Right atrium auricular region (tissue), 2 donors: Measurements from ENCODE around the gene NDUFB2. TPM values are rescaled to one million over a fixed set of nuclear protein-coding genes. Genes with fewer than 3 reads are reported as not detected.

Experiments used
- DNase-seq: peaks from one replicate; pipeline ENCODE4 v3.0.0-alpha.2; 2019; ENCODE audit warnings: low spot score
- H3K27ac ChIP-seq, 2 donors: fragments of 200-600 bp; sonication (generic); 1 replicate in 1 of 2; 2 replicates in 1 of 2; pipeline ENCODE4 v1.5.1; 2016 to 2019
- H3K27me3 ChIP-seq, 2 donors: fragments of 200-600 bp; sonication (generic); one replicate each; pipeline versions ENCODE4 v1.5.1 to v1.6.0; 2017 to 2019
- H3K36me3 ChIP-seq: fragments of 200-600 bp; sonication (generic); one replicate; pipeline ENCODE4 v1.5.1; 2016
- H3K4me1 ChIP-seq, 2 donors: fragments of 200-600 bp; sonication (generic); one replicate each; pipeline versions ENCODE4 v1.5.1 to v1.6.0; 2017 to 2019
- H3K4me3 ChIP-seq, 2 donors: fragments of 200-600 bp; sonication (generic); 1 replicate in 1 of 2; 2 replicates in 1 of 2; pipeline ENCODE4 v1.5.1; 2017 to 2019; ENCODE audit warnings: mild to moderate bottlenecking in 1 of 2, moderate library complexity in 1 of 2
- H3K9me3 ChIP-seq, 2 donors: fragments of 200-600 bp; sonication (generic); one replicate each; pipeline ENCODE4 v1.5.1; 2019
- CTCF ChIP-seq, 2 donors: fragments of 200-600 bp; sonication (generic); IDR thresholded peaks; one replicate each; pipeline ENCODE4 v1.5.1; 2019; ENCODE audit warnings: antibody characterized with exemption in 2 of 2
- total RNA-seq, 2 donors: library from RNA; depleted of rRNA; stranded (reverse); fragments of >200 nt; gene quantifications; one replicate each; pipeline ENCODE4 v1.1.0, GENCODE V29; 2016

The NDUFB2 gene
- total RNA-seq, 2 donors from 2014 or later = 397 to 767 TPM

- Histone ChIP-seq H3K27ac (no peak overlapping the region), H3K4me3 (no peak overlapping the region), H3K36me3 (peaks cover 23% of the 10 kb centered on the region), H3K4me1 (peaks cover 0 to 17% of the 10 kb centered on the region in 2 donors), H3K9me3 (no peaks in the 10 kb centered on the region), H3K27me3 (no peaks in the 10 kb centered on the region)
- TF ChIP-seq CTCF (IDR thresholded peaks at IDR 0.05) = no peak
- DNase-seq = no peak
These were observed 18.3 kb upstream of the NDUFB2 start for GRCh38 chr7:140678081-140678815.

- Histone ChIP-seq H3K4me1 (peaks cover 0 to 13% of the 10 kb centered on the region in 2 donors), H3K27me3 (no peaks in the 10 kb centered on the region), H3K36me3 (peaks cover 23% of the 10 kb centered on the region), H3K27ac (no peak overlapping the region), H3K9me3 (no peaks in the 10 kb centered on the region), H3K4me3 (no peak overlapping the region)
- TF ChIP-seq CTCF (IDR thresholded peaks at IDR 0.05) = no peak
- no peak for DNase-seq
These were observed 17.7 kb upstream of the NDUFB2 start for GRCh38 chr7:140678816-140679130.

- Histone ChIP-seq H3K27ac (no peak overlapping the region), H3K4me1 (peaks cover 0 to 9% of the 10 kb centered on the region in 2 donors), H3K36me3 (peaks cover 23% of the 10 kb centered on the region), H3K4me3 (no peak overlapping the region), H3K27me3 (no peaks in the 10 kb centered on the region), H3K9me3 (no peaks in the 10 kb centered on the region)
- TF ChIP-seq CTCF (IDR thresholded peaks at IDR 0.05) = no peak
- DNase-seq = no peak
These were observed 17.3 kb upstream of the NDUFB2 start for GRCh38 chr7:140679186-140679585.

- Histone ChIP-seq H3K4me3 (no peak overlapping the region), H3K9me3 (no peaks in the 10 kb centered on the region), H3K4me1 (no peaks in the 10 kb centered on the region), H3K36me3 (peaks cover 23% of the 10 kb centered on the region), H3K27me3 (no peaks in the 10 kb centered on the region), H3K27ac (no peak overlapping the region)
- TF ChIP-seq CTCF (IDR thresholded peaks at IDR 0.05) = no peak
- no peak for DNase-seq
These were observed 15.6 kb upstream of the NDUFB2 start for GRCh38 chr7:140680886-140681285.

- Histone ChIP-seq H3K36me3 (peaks cover 23% of the 10 kb centered on the region), H3K4me3 (no peak overlapping the region), H3K4me1 (no peaks in the 10 kb centered on the region), H3K27ac (no peak overlapping the region), H3K27me3 (no peaks in the 10 kb centered on the region), H3K9me3 (no peaks in the 10 kb centered on the region)
- no peak for DNase-seq
- TF ChIP-seq CTCF (IDR thresholded peaks at IDR 0.05) = no peak
These were observed 14.7 kb upstream of the NDUFB2 start for GRCh38 chr7:140681766-140682165.

- no peaks in the 10 kb centered on the region for H3K27me3 ChIP-seq
- H3K4me3 ChIP-seq = no peak overlapping the region
- no peak for DNase-seq
- peaks cover 38% of the 10 kb centered on the region for H3K36me3 ChIP-seq
- no peaks in the 10 kb centered on the region for H3K4me1 ChIP-seq
- H3K9me3 ChIP-seq = no peaks in the 10 kb centered on the region
- TF ChIP-seq CTCF (IDR thresholded peaks at IDR 0.05) = no peak
- H3K27ac ChIP-seq = no peak overlapping the region
These were observed 12.9 kb upstream of the NDUFB2 start for GRCh38 chr7:140683657-140684056.
